ENCODE data around the gene AFG3L2. TPM values are rescaled to one million over a fixed set of nuclear protein-coding genes. Genes with fewer than 3 reads are reported as not detected.

Gene AFG3L2
- polyA plus RNA-seq, 10 donors = 38.7 to 51.4 (median 44.3) TPM

- no peak for DNase-seq
These were observed 70.9 kb downstream of the AFG3L2 start for GRCh38 chr18:12305930-12306629.

DNA sequence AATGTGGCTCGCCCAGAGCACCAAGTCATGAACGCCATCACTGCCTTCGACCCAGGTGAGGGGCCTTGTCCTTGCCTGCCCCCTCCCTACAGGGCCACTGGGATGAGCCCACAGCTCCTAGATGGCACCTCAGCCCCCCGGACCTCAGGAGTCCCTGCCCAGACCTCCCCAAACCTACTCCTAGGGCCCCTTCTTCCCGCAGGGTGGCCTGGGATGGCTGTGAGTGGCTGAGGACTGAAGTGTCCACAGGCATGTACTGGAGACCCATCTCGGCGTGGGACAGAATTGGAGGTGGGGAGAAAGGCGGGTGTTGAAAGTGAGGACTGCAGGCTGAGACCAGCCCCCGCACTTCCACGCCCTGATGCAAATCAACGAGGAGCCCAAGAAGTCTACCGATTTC, 71.8 kb downstream of the AFG3L2 start:
- DNase-seq = no peak

DNA sequence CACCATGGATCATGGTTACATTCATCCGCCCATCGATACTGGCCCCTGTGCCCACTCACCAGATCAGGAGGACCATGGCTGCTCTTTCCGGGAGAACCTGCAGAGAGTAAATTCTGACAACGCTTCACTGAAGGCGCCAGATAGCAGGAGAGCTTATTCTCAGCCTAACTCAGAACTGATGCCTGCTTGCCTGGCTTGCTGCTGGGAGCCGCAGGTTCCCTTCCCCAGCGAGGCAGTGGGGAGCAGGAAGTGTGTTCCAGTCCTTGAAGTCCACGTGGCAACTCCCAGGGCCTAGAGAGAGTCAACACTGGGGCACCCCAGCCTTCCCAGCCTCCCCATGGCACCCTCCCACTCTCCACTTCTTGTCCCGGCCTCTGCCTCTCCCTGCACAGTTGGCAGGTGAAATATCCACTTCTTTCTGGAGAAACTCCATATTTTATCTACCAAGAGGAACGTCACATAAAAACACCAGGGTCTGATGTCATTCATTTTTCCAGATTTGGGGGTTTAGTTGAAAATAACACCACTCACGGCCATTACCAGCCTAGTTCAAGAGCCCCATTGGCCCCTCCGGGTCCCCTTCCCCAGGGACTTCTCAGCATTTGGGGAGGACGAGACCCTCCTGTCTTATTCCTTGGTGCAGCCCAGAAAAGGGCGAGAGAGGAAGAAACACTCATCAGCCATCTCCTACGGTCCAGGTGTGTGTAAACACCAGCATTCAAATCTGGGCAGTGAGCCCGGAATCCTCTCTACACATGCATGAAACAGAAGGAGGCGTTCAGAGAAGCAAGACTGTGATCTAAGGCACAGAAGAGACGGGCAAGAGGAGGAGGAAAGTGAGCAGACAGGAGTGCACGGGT, 72.4 kb downstream of the AFG3L2 start:
- no peak for DNase-seq

- DNase-seq = no peak
These were observed 74.5 kb downstream of the AFG3L2 start for GRCh38 chr18:12302391-12303147.

DNA sequence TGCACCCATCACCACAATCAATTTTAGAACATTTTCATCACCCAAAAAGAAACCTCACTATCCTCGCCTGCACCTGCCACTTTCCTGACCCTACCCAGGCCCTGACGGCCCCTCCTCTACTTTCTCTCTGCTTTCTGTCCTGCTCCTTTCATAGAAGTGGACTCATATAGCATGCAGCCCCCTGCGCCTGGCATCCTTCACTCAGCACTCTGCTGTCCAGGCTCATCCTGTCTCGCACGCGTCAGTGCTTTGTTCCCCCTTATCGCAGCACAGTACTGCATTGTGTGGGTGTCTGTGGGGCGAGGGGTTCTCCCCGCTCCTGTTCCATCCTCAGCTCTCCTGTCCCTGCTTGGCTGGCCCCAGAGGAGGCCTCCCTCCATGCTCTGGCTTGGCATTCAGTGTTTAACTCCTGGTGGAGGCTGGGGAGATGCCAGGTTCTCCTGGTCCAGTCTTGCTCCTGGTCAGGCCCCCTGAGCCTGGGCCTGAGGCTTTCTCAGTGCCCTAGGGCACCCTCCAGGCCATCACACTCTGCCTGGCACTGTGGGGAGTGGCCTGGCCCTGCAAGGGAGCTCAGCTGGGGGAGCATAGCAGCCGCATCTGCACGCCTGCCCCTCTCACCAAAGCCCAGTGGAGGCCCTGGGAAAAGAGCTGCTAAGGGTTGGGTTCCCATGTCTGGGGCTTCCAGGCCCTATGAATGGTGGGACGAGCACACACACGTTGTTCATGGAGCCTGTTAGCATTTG, 75.6 kb downstream of the AFG3L2 start:
- no peak for DNase-seq

DNA sequence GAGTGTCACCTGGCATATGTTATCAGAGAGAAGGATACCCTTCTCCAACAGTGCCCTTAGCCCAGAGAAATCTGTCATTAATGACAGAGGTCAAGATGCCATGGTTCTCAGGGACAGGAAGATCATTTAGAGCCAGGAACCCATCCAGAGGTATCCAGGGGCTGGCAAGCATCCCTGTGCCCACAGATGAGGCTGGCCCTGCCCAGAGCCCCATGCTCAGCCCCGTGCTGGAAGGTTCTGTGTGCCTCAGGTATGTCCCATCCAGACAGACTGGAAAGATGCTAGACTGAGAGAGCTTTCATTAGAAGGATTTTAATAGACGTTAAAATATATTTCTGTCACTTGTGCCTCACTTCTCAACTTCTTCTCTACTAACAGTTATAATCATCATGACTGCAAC, 77.2 kb downstream of the AFG3L2 start:
- DNase-seq = no peak

GRCh38 chr18:12296457-12296856, 80.6 kb downstream of the AFG3L2 start:
- DNase-seq = no peak

GRCh38 chr18:12296087-12296403, 81.0 kb downstream of the AFG3L2 start:
- no peak for DNase-seq

- DNase-seq = no peak
These were observed 81.5 kb downstream of the AFG3L2 start for GRCh38 chr18:12295389-12296086.

- no peak for DNase-seq
These were observed 83.2 kb downstream of the AFG3L2 start for GRCh38 chr18:12293831-12294230.

DNA sequence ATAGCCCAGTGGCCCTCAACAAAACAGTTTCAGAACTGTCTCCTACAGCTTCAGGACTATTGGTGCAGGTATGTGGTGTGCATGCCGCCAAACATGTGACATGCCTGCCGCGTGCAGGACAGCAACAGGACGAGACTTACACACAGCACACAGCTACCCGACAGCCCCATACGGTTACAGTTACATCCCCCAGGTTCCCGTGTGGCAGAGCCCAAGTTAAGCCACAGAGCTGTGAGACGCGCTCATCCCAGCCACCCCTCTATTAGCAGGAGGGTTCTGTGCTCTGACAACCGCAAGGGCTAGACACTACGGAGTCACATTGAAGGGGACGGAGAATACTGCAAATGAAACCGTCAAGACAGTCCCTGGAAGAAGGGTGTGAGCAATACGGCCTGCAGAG, 85.3 kb downstream of the AFG3L2 start:
- no peak for DNase-seq

GRCh38 chr18:12291161-12291560, 85.9 kb downstream of the AFG3L2 start:
- no peak for DNase-seq

DNA sequence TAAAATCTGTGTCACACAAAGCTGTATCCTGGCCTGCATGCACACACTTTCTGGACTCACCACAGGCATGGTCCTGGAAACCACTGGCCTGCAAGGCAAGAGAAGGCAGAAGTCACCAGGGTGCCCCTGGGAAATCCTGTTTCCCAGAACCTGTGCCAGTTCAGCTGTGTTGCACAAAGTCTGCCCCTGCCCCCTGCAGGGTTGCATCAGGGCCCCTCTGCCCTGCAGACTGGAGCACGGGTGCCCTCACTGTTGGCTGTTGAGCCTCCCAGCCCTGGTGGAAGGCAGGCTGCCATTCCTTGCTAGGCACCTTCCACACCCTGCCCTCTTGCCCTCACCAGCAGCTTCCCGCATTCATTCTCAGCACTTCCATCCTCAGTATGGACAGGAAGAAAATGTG, 86.9 kb downstream of the AFG3L2 start:
- DNase-seq = no peak

GRCh38 chr18:12288403-12288755, 88.6 kb downstream of the AFG3L2 start:
- no peak for DNase-seq

DNA sequence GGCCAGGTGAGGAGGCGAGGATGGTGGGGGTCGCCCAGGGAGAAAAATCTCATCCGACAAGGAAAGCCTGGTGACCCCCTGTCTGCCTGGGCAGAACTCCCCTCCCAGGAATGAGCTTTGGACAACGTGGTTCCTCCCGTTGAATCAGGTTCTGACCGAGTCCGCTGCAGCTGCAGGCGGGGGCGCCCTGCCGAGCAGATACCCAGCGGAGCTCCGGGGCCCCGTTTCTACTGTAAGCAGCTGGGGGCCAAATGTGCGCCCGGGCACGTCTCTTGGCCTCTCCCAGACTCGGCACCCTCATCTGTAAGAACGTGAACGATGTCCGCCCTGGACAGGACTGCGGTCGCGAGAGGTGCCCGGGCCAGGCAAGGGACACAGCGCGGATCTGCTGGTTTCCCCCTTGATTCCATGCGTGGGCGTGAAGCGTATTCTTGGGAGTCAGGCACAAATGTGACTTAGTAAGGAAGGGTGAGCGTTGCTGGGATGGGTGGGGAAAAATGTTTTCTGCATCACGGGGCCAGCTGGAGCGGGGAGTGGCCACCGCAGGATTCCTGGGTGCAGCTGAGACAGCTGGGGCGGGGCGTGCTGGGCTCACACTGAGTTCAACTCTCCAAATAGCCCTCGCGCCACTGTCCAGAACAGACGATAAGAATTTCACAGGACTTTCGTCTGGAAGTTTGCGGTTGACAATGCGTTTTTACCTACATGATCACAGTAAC, 89.2 kb downstream of the AFG3L2 start:
- peak; percentile 83 to 91 (median 87) for DNase-seq

GRCh38 chr18:12287131-12287681, 89.8 kb downstream of the AFG3L2 start:
- no peak for DNase-seq

GRCh38 chr18:12283666-12284065, 93.4 kb downstream of the AFG3L2 start:
- DNase-seq = no peak

DNA sequence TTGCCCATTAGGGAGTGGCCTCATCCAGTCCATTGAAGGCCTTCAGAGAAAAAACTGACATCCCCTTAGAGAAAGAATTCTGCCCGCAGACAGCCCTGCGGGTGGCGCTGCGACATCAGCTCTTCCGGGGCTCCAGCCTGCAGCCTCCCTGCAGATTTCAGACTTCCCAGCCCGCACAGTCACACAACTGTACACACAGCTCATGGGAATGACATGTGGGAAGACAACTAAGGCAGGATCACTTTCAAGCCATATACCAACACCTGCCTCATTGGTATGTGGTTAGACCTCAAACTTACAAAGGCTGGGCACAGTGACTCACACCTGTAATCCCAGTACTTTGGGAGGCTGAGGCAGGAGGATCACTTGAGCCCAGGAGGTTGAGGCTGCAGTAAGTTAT, 93.8 kb downstream of the AFG3L2 start:
- no peak for DNase-seq

DNA sequence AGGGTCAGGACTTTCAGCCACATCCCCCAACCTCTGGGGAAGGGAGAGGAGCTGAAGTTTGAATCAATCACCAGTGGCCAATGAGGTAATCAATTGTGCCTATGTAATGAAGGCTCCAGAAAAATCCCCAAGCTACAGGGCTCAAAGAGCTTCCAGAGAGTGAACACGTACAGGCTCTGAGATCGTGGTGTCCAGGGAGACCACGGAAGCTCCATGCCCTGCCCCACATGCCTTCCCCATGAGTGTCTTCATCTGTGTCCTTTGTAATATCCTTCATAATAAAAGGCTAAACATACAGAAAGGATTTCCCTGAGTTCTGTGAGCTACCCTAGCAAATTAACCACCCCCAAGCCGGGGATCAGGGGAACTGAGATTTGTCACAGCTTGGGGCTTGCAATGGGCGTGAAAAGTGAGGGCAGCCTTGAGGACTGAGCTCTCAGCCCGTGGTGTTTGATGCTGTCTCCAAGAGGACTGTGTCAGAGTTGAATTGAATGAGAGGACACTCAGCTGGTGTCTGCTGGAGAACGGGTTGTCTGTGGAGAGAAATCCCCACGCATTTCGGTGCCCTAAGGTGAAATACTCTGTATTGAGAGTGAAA, 94.5 kb downstream of the AFG3L2 start:
- peak in 1 of 3 donors; percentile 65 for DNase-seq

DNA sequence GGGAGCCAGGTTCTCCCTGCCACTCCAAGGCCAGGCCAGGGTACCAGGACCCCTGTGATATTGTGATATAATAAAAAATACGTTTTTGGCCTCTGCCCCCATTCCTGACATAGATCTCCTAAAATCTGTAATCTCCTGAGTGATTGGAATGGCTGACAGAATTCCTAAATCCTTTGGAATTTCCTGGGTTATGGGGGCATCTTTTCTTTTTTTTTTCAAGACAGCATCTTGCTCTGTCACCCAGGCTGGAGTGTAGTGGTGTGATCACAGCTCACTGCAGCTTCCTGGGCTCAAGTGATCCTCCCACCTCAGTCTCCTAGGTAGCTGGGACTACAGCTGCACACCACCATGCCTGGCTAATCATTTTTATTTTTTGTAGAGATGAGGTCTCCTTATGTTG, 95.2 kb downstream of the AFG3L2 start:
- no peak for DNase-seq
